MM.1S (cell line): ENCODE results near the gene REST.

ENCODE experiments used
- DNase-seq: peaks from one replicate; pipeline ENCODE4 v3.0.0-alpha.2; 2015
- H2AFZ ChIP-seq: fragments of 300-600 bp; sonication (generic); 2 replicates; pipeline ENCODE4 v1.6.0; 2016; ENCODE audit warnings: antibody characterized with exemption, low read length
- H3F3A ChIP-seq: fragments of 300-600 bp; sonication (generic); 2 replicates; pipeline ENCODE4 v1.6.1; 2016; ENCODE audit warnings: mild to moderate bottlenecking, antibody characterized with exemption, low read length, moderate library complexity, mixed read lengths; ENCODE audit not compliant: insufficient read depth
- H3K27ac ChIP-seq: fragments of 300-600 bp; sonication (generic); 2 replicates; pipeline ENCODE4 v1.5.1; 2016; ENCODE audit warnings: mild to moderate bottlenecking, low read length
- H3K27me3 ChIP-seq: fragments of 300-600 bp; sonication (generic); replicated peaks from 2 replicates; pipeline ENCODE4 v1.6.0; 2016; ENCODE audit warnings: low read length; ENCODE audit not compliant: insufficient read depth
- H3K36me3 ChIP-seq: fragments of 300-600 bp; sonication (generic); replicated peaks from 2 replicates; pipeline ENCODE4 v1.6.1; 2016; ENCODE audit warnings: mild to moderate bottlenecking, low read length, mixed read lengths; ENCODE audit not compliant: insufficient read depth
- H3K4me1 ChIP-seq: fragments of 300-600 bp; sonication (generic); 2 replicates; pipeline ENCODE4 v1.6.1; 2016; ENCODE audit warnings: low read length, mixed read lengths
- H3K4me2 ChIP-seq: fragments of 300-600 bp; sonication (generic); 2 replicates; pipeline ENCODE4 v1.6.0; 2016; ENCODE audit warnings: low read depth, low read length
- H3K4me3 ChIP-seq: fragments of 300-600 bp; sonication (generic); 2 replicates; pipeline ENCODE4 v1.5.1; 2016; ENCODE audit warnings: low read length, mixed read lengths
- H3K79me2 ChIP-seq: fragments of 300-600 bp; sonication (generic); 2 replicates; pipeline ENCODE4 v1.6.1; 2016; ENCODE audit warnings: mixed run types, low read length, mixed read lengths
- H3K9ac ChIP-seq: fragments of 300-600 bp; sonication (generic); 2 replicates; pipeline ENCODE4 v1.6.1; 2016; ENCODE audit warnings: low read length, mixed read lengths
- H3K9me2 ChIP-seq: fragments of 300-600 bp; sonication (generic); replicated peaks from 2 replicates; pipeline ENCODE4 v1.6.1; 2016; ENCODE audit warnings: mild to moderate bottlenecking, low read length, mixed read lengths; ENCODE audit not compliant: insufficient read depth
- H3K9me3 ChIP-seq: fragments of 300-600 bp; sonication (generic); replicated peaks from 2 replicates; pipeline ENCODE4 v1.6.1; 2016; ENCODE audit warnings: mild to moderate bottlenecking, low read length, mixed read lengths; ENCODE audit not compliant: insufficient read depth
- H4K20me1 ChIP-seq: fragments of 300-600 bp; sonication (generic); 2 replicates; pipeline ENCODE4 v1.6.1; 2016; ENCODE audit warnings: mild to moderate bottlenecking, low read length, moderate library complexity, mixed read lengths; ENCODE audit not compliant: insufficient read depth
- EZH2 ChIP-seq: fragments of 300-600 bp; sonication (generic); optimal IDR thresholded peaks from 2 replicates; pipeline ENCODE3; 2017; ENCODE audit warnings: low read depth, mild to moderate bottlenecking, antibody characterized with exemption, low read length, mixed read lengths
- EZH2phosphoT487 ChIP-seq: fragments of 300-600 bp; sonication (generic); IDR thresholded peaks from 2 replicates; pipeline ENCODE4 v1.6.1; 2018; ENCODE audit warnings: antibody characterized with exemption, low read length
- TF ChIP-seq, protein P1 (sequence below): fragments of 300-600 bp; sonication (generic); IDR thresholded peaks from 2 replicates; pipeline ENCODE4 v1.5.1; 2016; ENCODE audit warnings: antibody characterized with exemption, low read length, mixed read lengths

Gene REST

DNA sequence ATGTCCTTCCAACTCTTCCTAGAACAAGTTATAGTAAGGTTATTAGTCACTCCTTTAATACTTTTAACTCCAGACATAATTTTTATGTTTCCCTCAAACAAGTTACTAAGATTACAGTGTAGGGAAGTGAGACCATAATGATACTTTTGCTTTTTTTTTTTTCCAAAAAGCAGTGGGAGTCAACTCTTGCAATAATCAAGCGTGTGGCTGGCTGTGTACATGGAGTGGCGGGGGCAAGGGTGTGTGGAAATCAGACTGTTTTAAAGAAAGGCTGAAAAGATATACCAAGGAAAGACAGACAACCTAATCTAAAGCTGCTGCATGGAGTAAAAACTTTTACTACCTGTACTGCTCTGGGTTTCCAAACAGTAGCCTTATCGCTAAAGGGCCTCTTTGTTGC lies 65.6 kb downstream of the REST start:
- Histone ChIP-seq H3K79me2 (peaks cover 87% of the 10 kb centered on the region), H3K9me2 (no peaks in the 10 kb centered on the region), H3K4me2 (peak overlapping the region; percentile 79; the same call in 1 of the 2 replicates), H2AFZ (no peak overlapping the region), H3K4me1 (peaks cover 14% of the 10 kb centered on the region), H3K4me3 (no peak overlapping the region), H3K9me3 (no peaks in the 10 kb centered on the region), H3K27ac (no peak overlapping the region), H3K36me3 (peaks cover 36% of the 10 kb centered on the region), H3K27me3 (no peaks in the 10 kb centered on the region), H4K20me1 (no peaks in the 10 kb centered on the region), H3K9ac (no peak overlapping the region), H3F3A (peaks cover 15% of the 10 kb centered on the region)
- TF ChIP-seq EZH2 = no peak
- no peak for TF ChIP-seq EZH2phosphoT487
- DNase-seq = no peak

DNA sequence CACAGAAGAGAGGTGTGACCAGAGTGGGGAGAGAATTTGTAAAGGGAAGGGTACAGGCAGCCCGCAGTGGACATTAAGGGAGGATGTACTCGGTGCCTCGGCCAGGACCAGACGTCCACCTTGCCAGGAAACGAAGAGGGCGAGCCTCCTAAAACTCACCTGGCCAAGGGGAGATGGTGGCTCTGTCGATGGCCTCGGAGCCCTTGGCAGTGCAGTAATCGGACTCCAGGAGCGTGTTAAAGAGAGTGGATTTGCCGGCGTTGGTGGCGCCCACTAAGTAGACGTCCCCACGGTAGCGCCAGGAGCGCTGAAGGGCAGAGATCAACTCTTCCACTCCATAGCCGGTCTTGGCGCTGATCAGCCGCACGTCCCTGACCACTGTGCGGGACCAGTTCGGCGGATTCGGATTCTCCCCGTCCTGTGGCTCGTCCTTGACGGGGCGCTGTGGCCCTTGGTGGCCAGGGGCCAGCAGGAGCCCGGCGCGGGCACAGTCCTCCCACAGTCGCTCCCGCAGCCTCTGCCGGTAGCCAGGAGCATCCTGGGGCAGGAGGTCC lies 68.7 kb downstream of the REST start:
- Histone ChIP-seq H3K79me2 (peaks cover 86% of the 10 kb centered on the region), H3K4me3 (peak overlapping the region; percentile 100), H3K9me2 (no peaks in the 10 kb centered on the region), H4K20me1 (0 out of 2 replicates have a peak, but pooled peaks cover 9% of the 10 kb centered on the region), H3K4me2 (peak overlapping the region; percentile 79), H3K27ac (peak overlapping the region; percentile 83), H3F3A (peaks cover 21% of the 10 kb centered on the region), H2AFZ (0 out of 2 replicates have a peak overlapping the region, but pooled peaks have one; percentile 80), H3K27me3 (no peaks in the 10 kb centered on the region), H3K9ac (peak overlapping the region; percentile 96), H3K36me3 (peaks cover 31% of the 10 kb centered on the region), H3K9me3 (no peaks in the 10 kb centered on the region), H3K4me1 (peaks cover 26% of the 10 kb centered on the region)
- TF ChIP-seq, protein P1, sequence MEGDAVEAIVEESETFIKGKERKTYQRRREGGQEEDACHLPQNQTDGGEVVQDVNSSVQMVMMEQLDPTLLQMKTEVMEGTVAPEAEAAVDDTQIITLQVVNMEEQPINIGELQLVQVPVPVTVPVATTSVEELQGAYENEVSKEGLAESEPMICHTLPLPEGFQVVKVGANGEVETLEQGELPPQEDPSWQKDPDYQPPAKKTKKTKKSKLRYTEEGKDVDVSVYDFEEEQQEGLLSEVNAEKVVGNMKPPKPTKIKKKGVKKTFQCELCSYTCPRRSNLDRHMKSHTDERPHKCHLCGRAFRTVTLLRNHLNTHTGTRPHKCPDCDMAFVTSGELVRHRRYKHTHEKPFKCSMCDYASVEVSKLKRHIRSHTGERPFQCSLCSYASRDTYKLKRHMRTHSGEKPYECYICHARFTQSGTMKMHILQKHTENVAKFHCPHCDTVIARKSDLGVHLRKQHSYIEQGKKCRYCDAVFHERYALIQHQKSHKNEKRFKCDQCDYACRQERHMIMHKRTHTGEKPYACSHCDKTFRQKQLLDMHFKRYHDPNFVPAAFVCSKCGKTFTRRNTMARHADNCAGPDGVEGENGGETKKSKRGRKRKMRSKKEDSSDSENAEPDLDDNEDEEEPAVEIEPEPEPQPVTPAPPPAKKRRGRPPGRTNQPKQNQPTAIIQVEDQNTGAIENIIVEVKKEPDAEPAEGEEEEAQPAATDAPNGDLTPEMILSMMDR = no peak
- TF ChIP-seq EZH2phosphoT487 (no peak), EZH2 (no peak)
- DNase-seq = peak; percentile 9

DNA sequence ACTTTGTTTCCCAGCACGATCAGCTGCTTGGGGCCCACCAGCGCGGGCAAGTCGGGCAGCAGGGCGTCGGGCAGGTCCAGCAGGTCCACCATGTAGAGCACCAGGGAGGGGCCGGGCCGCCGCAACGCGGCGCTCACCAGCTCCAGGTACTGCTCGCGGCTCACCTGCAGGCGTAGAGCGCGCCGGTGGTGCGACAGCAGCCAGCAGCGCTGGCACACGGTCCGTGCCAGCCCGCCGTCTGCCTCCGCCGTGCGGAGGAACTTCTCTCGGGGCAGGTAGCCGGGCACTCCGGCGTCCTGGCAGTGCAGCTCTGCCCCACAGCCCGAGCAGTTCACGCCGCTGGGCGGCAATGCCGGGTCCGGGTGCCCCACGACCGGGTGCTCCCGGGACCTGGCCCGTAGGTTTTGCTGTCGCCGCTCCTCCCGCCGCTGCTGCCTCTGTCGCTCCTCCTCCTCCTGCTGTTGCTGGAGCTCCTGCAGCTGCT lies 69.2 kb downstream of the REST start:
- peak; percentile 69 for DNase-seq
- Histone ChIP-seq H3F3A (peaks cover 21% of the 10 kb centered on the region), H4K20me1 (0 out of 2 replicates have a peak, but pooled peaks cover 13% of the 10 kb centered on the region), H3K9me3 (no peaks in the 10 kb centered on the region), H3K4me2 (peak overlapping the region; percentile 79; the same call in 1 of the 2 replicates), H3K9me2 (no peaks in the 10 kb centered on the region), H2AFZ (peak overlapping the region; percentile 80), H3K79me2 (peaks cover 86% of the 10 kb centered on the region), H3K4me1 (peaks cover 31% of the 10 kb centered on the region), H3K9ac (peak overlapping the region; percentile 96), H3K36me3 (peaks cover 28% of the 10 kb centered on the region), H3K4me3 (peak overlapping the region; percentile 100), H3K27ac (peak overlapping the region; percentile 83; the same call in 1 of the 2 replicates), H3K27me3 (no peaks in the 10 kb centered on the region)
- TF ChIP-seq, protein P1 = peak; percentile 19; the same call in 1 of the 2 replicates
- TF ChIP-seq EZH2phosphoT487 = no peak
- no peak for TF ChIP-seq EZH2
